Large intestine (tissue), 3 donors: ENCODE results near the gene MSI2. TPM values are rescaled to one million over a fixed set of nuclear protein-coding genes. Genes with fewer than 3 reads are reported as not detected.

ENCODE experiments used
- DNase-seq, 2 donors: peaks; one replicate each; pipeline versions ENCODE4 v3.0.0 to v3.0.0-alpha.2; 2013
- H3K27ac ChIP-seq: one replicate; pipeline ENCODE4 v1.5.1; 2013; ENCODE audit warnings: low read length
- H3K27me3 ChIP-seq: 2 replicates; pipeline ENCODE4 v1.6.1; 2013; ENCODE audit warnings: low read length; ENCODE audit not compliant: control insufficient read depth, insufficient read depth
- H3K36me3 ChIP-seq: 2 replicates; pipeline ENCODE4 v1.6.1; 2013; ENCODE audit warnings: low read length; ENCODE audit not compliant: control insufficient read depth, insufficient read depth
- H3K4me1 ChIP-seq: one replicate; pipeline ENCODE4 v1.6.1; 2013; ENCODE audit warnings: low read length; ENCODE audit not compliant: control insufficient read depth, insufficient read depth
- H3K4me3 ChIP-seq: one replicate; pipeline ENCODE4 v1.5.1; 2013; ENCODE audit warnings: low read length
- H3K9me3 ChIP-seq: one replicate; pipeline ENCODE4 v1.6.1; 2013; ENCODE audit warnings: mild to moderate bottlenecking, low read depth, low read length, moderate library complexity; ENCODE audit not compliant: control insufficient read depth
- WGBS: methylation state at CpG from one replicate; pipeline ENCODE4 v1.1.5; 2013; ENCODE audit warnings: low lambda C conversion rate; ENCODE audit not compliant: insufficient coverage; 5-methylcytosine and 5-hydroxymethylcytosine counted together
- polyA plus RNA-seq: library from polyadenylated mRNA; unstranded; fragments of 120-200 nt; gene quantifications from one replicate; pipeline ENCODE4 v1.2.1, GENCODE V29; 2013

MSI2 gene
- polyA plus RNA-seq, 1 donor: 46.1 TPM

DNA sequence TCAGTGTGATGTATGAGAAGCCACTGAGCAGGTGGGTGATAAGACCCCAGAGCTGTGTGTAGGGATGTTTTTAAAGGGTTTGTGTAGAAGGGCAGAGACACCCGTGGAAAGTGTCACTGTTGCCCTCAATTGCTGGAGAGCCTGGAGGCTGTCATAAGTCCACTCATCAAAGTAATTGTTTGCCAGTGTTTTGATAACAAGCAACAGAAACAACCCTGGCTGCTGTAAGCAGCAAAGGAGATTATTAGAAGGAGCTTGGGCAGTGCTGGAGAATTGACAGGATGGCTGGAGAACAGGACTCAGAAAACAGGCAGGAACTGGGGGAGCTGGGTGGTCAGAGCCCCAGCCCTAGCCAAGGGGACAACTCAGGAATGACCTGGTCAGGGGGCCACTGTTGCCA is 369.2 kb downstream of the MSI2 start:
- WGBS: no CpG with 5 or more reads among the region's 1 CpG
- DNase-seq: no peak
- Histone ChIP-seq H3K27ac (no peak overlapping the region), H3K4me1 (no peaks in the 10 kb centered on the region), H3K9me3 (no peaks in the 10 kb centered on the region), H3K4me3 (no peak overlapping the region), H3K27me3 (no peaks in the 10 kb centered on the region), H3K36me3 (peaks cover 20% of the 10 kb centered on the region)

DNA sequence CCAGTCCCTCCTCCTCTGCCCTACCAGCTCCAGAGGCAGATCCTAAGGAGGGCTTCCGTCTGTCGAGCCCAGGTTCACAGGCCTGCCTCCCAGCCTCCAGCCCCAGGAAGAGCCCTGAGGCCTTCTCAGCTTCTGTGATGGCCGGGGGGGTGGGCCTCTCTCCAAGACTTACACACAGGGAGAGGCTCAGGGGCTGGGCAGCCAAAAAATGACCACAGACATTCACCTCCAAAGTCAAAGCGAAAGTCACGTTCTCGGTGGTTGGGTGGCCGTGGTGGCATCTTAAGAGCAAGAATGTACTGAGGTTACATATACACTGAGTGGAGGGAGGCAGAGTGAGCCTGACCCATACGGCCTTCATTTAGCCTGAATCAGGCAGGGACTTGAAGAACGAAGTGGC is 369.6 kb downstream of the MSI2 start:
- no peaks in the 10 kb centered on the region for H3K4me1 ChIP-seq
- no peak for DNase-seq
- no peak overlapping the region for H3K4me3 ChIP-seq
- H3K27ac ChIP-seq: no peak overlapping the region
- H3K9me3 ChIP-seq: no peaks in the 10 kb centered on the region
- 100% methylated on average over 1 of the region's 9 CpGs for WGBS
- H3K36me3 ChIP-seq: peaks cover 23% of the 10 kb centered on the region
- no peaks in the 10 kb centered on the region for H3K27me3 ChIP-seq

- Histone ChIP-seq H3K4me1 (no peaks in the 10 kb centered on the region), H3K9me3 (no peaks in the 10 kb centered on the region), H3K27me3 (no peaks in the 10 kb centered on the region), H3K36me3 (peaks cover 28% of the 10 kb centered on the region), H3K4me3 (no peak overlapping the region), H3K27ac (no peak overlapping the region)
- DNase-seq: no peak
- WGBS: no CpG with 5 or more reads among the region's 16 CpGs
These were observed 370.3 kb downstream of the MSI2 start for GRCh38 chr17:57626520-57627210.

DNA sequence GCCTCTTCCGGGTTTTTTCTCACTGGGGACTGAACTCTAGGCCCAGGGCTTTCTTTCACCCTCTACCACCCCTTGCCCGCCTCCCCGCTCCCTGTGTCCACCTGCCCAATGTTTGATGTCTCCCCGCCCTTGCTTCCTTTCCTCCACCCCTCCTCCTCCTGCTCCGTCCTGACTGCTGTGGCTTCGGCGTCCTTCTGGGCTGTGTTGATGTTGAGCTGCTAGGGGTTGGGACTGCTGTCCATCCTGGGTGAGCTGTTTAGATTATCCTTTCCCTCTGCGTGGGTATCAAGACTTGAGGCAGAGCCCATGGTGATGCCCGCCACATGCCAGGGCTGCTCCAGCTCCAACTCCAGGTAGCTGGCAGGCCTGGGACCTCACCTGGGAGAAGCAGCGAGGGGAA is 371.3 kb downstream of the MSI2 start:
- H3K27ac ChIP-seq: no peak overlapping the region
- H3K4me1 ChIP-seq: no peaks in the 10 kb centered on the region
- DNase-seq: no peak
- no CpG with 5 or more reads among the region's 10 CpGs for WGBS
- peaks cover 32% of the 10 kb centered on the region for H3K36me3 ChIP-seq
- no peaks in the 10 kb centered on the region for H3K9me3 ChIP-seq
- no peaks in the 10 kb centered on the region for H3K27me3 ChIP-seq
- no peak overlapping the region for H3K4me3 ChIP-seq

- no peak for DNase-seq
- Histone ChIP-seq H3K9me3 (no peaks in the 10 kb centered on the region), H3K4me3 (no peak overlapping the region), H3K27me3 (no peaks in the 10 kb centered on the region), H3K4me1 (no peaks in the 10 kb centered on the region), H3K27ac (no peak overlapping the region), H3K36me3 (peaks cover 35% of the 10 kb centered on the region)
- no CpG with 5 or more reads among the region's 9 CpGs for WGBS
These were observed 372.1 kb downstream of the MSI2 start for GRCh38 chr17:57628421-57628820.

GRCh38 chr17:57629470-57629869 is 373.1 kb downstream of the MSI2 start:
- WGBS: no CpG with 5 or more reads among the region's 8 CpGs
- peaks cover 39% of the 10 kb centered on the region for H3K36me3 ChIP-seq
- DNase-seq: no peak

DNA sequence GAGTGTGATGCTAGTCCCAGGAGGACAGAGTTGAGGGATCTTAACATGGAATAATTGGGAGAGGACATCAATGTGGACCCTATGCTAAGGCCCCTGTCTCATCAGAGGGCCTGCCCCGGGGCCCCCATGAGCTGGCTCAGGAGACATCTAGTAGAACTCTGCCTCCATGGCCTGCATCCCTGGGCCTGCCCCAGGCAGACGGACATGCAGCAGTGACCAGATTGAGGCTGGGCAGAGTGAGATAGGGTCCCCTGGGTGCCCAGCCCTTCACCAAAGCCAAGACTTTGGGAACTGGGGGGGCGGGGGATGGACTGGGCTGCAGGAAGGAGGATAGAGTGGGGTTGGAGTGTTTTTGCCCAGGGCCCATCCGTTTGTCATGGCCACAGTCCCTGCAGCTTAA is 373.6 kb downstream of the MSI2 start:
- peaks cover 39% of the 10 kb centered on the region for H3K36me3 ChIP-seq

More at GRCh38 chr17:57629470-57629869, 373.1 kb downstream of the MSI2 start:
- H3K4me1 ChIP-seq: no peaks in the 10 kb centered on the region
- no peak overlapping the region for H3K4me3 ChIP-seq
- no peaks in the 10 kb centered on the region for H3K9me3 ChIP-seq
- no peaks in the 10 kb centered on the region for H3K27me3 ChIP-seq
- no peak overlapping the region for H3K27ac ChIP-seq

GRCh38 chr17:57630736-57631135 is 374.4 kb downstream of the MSI2 start:
- peaks cover 45% of the 10 kb centered on the region for H3K36me3 ChIP-seq
- WGBS: 100% methylated on average over 1 of the region's 8 CpGs
- no peaks in the 10 kb centered on the region for H3K27me3 ChIP-seq
- no peak overlapping the region for H3K4me3 ChIP-seq
- H3K27ac ChIP-seq: no peak overlapping the region
- no peaks in the 10 kb centered on the region for H3K4me1 ChIP-seq
- H3K9me3 ChIP-seq: no peaks in the 10 kb centered on the region
- DNase-seq: no peak

More for the DNA sequence above, 373.6 kb downstream of the MSI2 start:
- Histone ChIP-seq H3K9me3 (no peaks in the 10 kb centered on the region), H3K4me1 (no peaks in the 10 kb centered on the region), H3K27me3 (no peaks in the 10 kb centered on the region), H3K27ac (no peak overlapping the region), H3K4me3 (no peak overlapping the region)
- DNase-seq: no peak
- WGBS: no CpG with 5 or more reads among the region's 4 CpGs

DNA sequence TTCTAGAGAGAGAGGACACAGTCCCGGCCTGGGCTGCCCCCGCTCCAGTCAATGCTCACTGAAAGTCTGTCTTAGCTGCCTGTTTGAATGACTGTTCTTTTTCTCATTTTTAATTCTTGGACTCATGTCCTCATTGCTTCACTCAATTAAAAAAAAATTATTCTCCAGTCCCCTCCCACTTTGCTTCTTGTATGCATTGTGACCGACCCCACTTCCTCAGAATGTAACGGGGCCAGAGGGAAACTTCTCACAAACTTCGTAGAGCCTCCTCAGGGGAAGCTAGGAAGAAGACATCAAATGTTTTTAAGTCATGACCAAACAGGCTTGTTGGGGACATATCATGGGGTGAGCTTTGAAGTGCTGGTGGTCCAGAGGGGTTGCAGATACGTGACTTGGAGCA is 375.5 kb downstream of the MSI2 start:
- Histone ChIP-seq H3K27me3 (no peaks in the 10 kb centered on the region), H3K36me3 (peaks cover 51% of the 10 kb centered on the region), H3K4me1 (no peaks in the 10 kb centered on the region), H3K4me3 (no peak overlapping the region), H3K27ac (no peak overlapping the region), H3K9me3 (no peaks in the 10 kb centered on the region)
- WGBS: no CpG with 5 or more reads among the region's 6 CpGs
- DNase-seq: no peak

- Histone ChIP-seq H3K27me3 (no peaks in the 10 kb centered on the region), H3K4me1 (no peaks in the 10 kb centered on the region), H3K9me3 (no peaks in the 10 kb centered on the region), H3K4me3 (no peak overlapping the region), H3K36me3 (peaks cover 51% of the 10 kb centered on the region), H3K27ac (no peak overlapping the region)
- DNase-seq: no peak
- WGBS: no CpG with 5 or more reads among the region's 5 CpGs
These were observed 376.0 kb downstream of the MSI2 start for GRCh38 chr17:57632294-57632693.

DNA sequence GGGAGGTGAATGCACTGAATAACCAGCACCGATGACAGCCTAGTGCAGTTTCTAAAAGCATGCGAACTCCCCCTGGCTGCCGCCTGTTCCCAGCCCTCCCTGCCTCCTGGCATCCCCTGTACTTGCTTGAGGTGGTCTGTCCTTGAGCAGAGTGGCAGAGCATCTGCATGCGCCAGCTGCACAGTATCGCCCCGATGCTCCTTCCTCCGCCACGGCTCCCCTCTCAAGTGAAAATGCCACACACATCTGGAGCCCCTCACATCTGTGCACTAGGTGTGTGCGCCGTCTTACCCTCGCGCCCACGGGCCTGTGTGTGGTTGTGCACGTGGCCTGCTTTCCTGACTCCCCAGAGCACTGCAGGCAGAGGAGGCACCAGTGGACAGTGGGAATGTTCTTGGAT is 376.9 kb downstream of the MSI2 start:
- no CpG with 5 or more reads among the region's 14 CpGs for WGBS
- Histone ChIP-seq H3K4me3 (no peak overlapping the region), H3K36me3 (peaks cover 44% of the 10 kb centered on the region), H3K27ac (no peak overlapping the region), H3K4me1 (no peaks in the 10 kb centered on the region), H3K9me3 (no peaks in the 10 kb centered on the region), H3K27me3 (no peaks in the 10 kb centered on the region)
- no peak for DNase-seq
